Vagina (tissue), 2 donors: Measurements from ENCODE around the gene SUN1. TPM values are rescaled to one million over a fixed set of nuclear protein-coding genes. Genes with fewer than 3 reads are reported as not detected.

Source experiments
- DNase-seq, 2 donors: peaks; one replicate each; pipeline ENCODE4 v3.0.0-alpha.2; 2017; ENCODE audit errors: extremely low spot score in 2 of 2
- H3K27ac ChIP-seq: fragments of 200-600 bp; sonication (generic); one replicate; pipeline ENCODE4 v1.5.1; 2019
- H3K27me3 ChIP-seq: fragments of 200-600 bp; sonication (generic); one replicate; pipeline ENCODE4 v1.5.1; 2019
- H3K36me3 ChIP-seq, 2 donors: fragments of 200-600 bp; sonication (generic); one replicate each; pipeline ENCODE4 v1.5.1; 2017 to 2019
- H3K4me1 ChIP-seq: fragments of 200-600 bp; sonication (generic); one replicate; pipeline ENCODE4 v1.5.1; 2019
- H3K4me3 ChIP-seq, 2 donors: fragments of 200-600 bp; sonication (generic); 1 replicate in 1 of 2; 2 replicates in 1 of 2; pipeline ENCODE4 v1.5.1; 2016 to 2019
- H3K9me3 ChIP-seq: fragments of 200-600 bp; sonication (generic); one replicate; pipeline ENCODE4 v1.5.1; 2019
- POLR2A ChIP-seq, 2 donors: fragments of 450-650 bp; IDR thresholded peaks; one replicate each; pipeline ENCODE4 v1.6.1; 2017; ENCODE audit warnings: antibody characterized with exemption in 2 of 2, mild to moderate bottlenecking in 2 of 2, moderate library complexity in 2 of 2
- POLR2AphosphoS5 ChIP-seq, 2 donors: sonication (generic); formaldehyde crosslinking; IDR thresholded peaks; one replicate each; pipeline ENCODE4 v1.9.0; 2017; ENCODE audit warnings: antibody characterized with exemption in 2 of 2, mild to moderate bottlenecking in 2 of 2, low read depth in 1 of 2; ENCODE audit not compliant: insufficient read depth in 1 of 2
- intact Hi-C: fragments of 100-400 bp; cut with DNase I; formaldehyde crosslinking; loops from one replicate; pipeline ENCODE4 v1.15.1; 2023
- total RNA-seq: library from RNA; depleted of rRNA; stranded (reverse); fragments of >200 nt; gene quantifications from one replicate; pipeline ENCODE4 v1.2.3, GENCODE V29; 2016
- TF ChIP-seq, protein P1 (sequence below), 3 experiments: fragments of 450-650 bp in 2 of 3; fragments of 200-600 bp in 1 of 3; sonication (generic) in 1 of 3; IDR thresholded peaks; one replicate each; pipeline ENCODE4 v1.5.1; 2017 to 2019; ENCODE audit warnings: antibody characterized with exemption in 3 of 3, mild to moderate bottlenecking in 2 of 3, moderate library complexity in 2 of 3

SUN1 gene
- total RNA-seq, 1 donor from 2014 or later, result 170 TPM

DNA sequence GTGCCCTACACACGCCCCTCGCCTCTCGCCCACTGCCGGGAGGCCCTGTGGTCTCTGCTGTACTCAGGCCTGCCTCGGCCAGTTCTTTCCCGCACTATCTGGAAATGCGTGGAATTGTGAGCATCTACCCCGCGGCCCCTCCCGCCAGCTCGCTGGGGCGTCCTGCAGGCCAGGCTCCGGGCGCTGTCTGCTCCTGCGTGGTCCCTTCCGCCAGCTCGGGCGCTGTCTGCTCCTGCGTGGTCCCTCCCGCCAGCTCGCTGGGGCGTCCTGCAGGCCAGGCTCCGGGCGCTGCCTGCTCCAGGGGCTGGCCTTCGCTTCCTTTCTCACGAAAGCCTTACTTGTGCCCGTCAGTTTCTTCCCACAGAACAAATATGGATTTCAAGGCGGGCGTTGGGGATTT lies 59.0 kb downstream of the SUN1 start:
- H3K36me3 ChIP-seq, result peaks cover 0 to 83% of the 10 kb centered on the region in 2 donors
- intact Hi-C loops, result no loop called here
- DNase-seq, result no peak
- no peak overlapping the region for H3K27ac ChIP-seq
- no peak overlapping the region for H3K4me3 ChIP-seq
- no peaks in the 10 kb centered on the region for H3K27me3 ChIP-seq
- H3K9me3 ChIP-seq, result no peaks in the 10 kb centered on the region
- no peaks in the 10 kb centered on the region for H3K4me1 ChIP-seq
- TF ChIP-seq POLR2A (IDR thresholded peaks at IDR 0.05), result no peak
- no peak for TF ChIP-seq POLR2AphosphoS5 (IDR thresholded peaks at IDR 0.05; ENCODE audit: insufficient read depth in 1 of 2, low read depth in 1 of 2)
- TF ChIP-seq, protein P1, sequence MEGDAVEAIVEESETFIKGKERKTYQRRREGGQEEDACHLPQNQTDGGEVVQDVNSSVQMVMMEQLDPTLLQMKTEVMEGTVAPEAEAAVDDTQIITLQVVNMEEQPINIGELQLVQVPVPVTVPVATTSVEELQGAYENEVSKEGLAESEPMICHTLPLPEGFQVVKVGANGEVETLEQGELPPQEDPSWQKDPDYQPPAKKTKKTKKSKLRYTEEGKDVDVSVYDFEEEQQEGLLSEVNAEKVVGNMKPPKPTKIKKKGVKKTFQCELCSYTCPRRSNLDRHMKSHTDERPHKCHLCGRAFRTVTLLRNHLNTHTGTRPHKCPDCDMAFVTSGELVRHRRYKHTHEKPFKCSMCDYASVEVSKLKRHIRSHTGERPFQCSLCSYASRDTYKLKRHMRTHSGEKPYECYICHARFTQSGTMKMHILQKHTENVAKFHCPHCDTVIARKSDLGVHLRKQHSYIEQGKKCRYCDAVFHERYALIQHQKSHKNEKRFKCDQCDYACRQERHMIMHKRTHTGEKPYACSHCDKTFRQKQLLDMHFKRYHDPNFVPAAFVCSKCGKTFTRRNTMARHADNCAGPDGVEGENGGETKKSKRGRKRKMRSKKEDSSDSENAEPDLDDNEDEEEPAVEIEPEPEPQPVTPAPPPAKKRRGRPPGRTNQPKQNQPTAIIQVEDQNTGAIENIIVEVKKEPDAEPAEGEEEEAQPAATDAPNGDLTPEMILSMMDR (IDR thresholded peaks at IDR 0.05), result no peak

GRCh38 chr7:891805-892204 lies 59.5 kb downstream of the SUN1 start:
- Histone ChIP-seq H3K9me3 (no peaks in the 10 kb centered on the region), H3K36me3 (peaks cover 0 to 84% of the 10 kb centered on the region in 2 donors), H3K27ac (no peak overlapping the region), H3K4me1 (no peaks in the 10 kb centered on the region), H3K27me3 (no peaks in the 10 kb centered on the region), H3K4me3 (no peak overlapping the region)
- intact Hi-C loops, result no loop called here
- TF ChIP-seq POLR2A (IDR thresholded peaks at IDR 0.05), result no peak
- TF ChIP-seq POLR2AphosphoS5 (IDR thresholded peaks at IDR 0.05; ENCODE audit: insufficient read depth in 1 of 2, low read depth in 1 of 2), result no peak
- TF ChIP-seq, protein P1 (IDR thresholded peaks at IDR 0.05), result no peak
- no peak for DNase-seq

DNA sequence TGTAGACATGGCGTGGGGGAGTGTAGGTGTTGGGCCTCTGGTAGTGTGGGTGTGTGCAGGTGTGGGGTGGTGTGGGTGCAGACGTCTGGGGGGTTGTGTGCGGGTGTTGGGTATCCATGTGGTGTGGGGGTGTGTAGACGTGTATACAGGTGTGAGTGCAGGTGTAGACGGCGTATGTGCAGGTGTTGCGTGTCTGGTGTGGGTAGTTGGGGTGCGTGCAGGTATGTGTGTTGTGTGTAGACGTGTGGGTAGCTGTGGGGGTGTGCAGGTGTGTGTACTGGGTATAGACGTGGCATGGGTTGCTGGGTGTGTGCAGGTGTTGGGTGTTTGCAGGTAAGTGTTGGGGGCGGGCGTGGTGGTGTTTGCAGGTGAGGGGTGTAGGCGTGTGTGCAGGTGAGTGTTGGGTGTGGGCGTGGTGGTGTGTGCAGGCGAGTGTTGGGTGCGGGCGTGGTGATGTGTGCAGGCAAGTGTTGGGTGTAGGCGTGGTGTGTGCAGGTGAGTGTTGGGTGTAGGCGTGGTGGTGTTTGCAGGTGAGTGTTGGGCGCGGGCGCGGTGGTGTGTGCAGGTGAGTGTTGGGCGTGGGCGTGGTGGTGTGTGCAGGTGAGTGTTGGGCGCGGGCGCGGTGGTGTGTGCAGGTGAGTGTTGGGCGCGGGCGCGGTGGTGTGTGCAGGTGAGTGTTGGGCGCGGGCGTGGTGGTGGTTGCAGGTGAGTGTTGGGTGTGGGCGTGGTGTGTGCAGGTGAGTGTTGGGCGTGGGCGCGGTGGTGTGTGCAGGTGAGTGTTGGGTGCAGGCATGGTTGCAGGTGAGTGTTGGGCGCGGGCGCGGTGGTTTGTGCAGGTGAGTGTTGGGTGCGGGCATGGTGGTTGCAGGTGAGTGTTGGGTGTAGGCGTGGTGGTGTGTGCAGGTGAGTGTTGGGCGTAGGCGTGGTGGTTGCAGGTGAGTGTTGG lies 60.6 kb downstream of the SUN1 start:
- no peaks in the 10 kb centered on the region for H3K9me3 ChIP-seq
- no peak for DNase-seq
- TF ChIP-seq POLR2AphosphoS5 (IDR thresholded peaks at IDR 0.05; ENCODE audit: insufficient read depth in 1 of 2, low read depth in 1 of 2), result no peak
- no peak for TF ChIP-seq POLR2A (IDR thresholded peaks at IDR 0.05)
- TF ChIP-seq, protein P1 (IDR thresholded peaks at IDR 0.05), result no peak
- intact Hi-C loops, result no loop called here
- H3K36me3 ChIP-seq, result peaks cover 0 to 77% of the 10 kb centered on the region in 2 donors
- no peaks in the 10 kb centered on the region for H3K27me3 ChIP-seq
- no peak overlapping the region for H3K4me3 ChIP-seq
- no peaks in the 10 kb centered on the region for H3K4me1 ChIP-seq
- no peak overlapping the region for H3K27ac ChIP-seq

DNA sequence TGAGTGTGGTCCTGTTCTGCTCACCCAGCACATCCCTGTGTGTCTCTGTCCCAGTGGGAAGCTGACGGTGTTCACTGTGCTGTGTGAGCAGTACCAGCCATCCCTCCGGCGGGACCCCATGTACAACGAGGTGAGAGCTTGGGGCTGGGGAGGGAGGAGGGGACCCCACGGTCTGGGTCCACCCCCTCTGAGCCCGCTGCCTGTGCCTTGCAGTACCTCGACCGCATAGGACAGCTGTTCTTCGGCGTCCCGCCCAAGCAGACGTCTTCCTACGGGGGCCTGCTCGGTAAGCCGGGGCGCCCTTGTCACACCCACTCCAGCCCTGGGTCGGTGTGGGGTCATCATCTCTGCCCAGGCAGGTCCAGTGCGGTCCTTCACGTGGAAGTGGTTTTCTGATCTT lies 61.4 kb downstream of the SUN1 start:
- Histone ChIP-seq H3K9me3 (no peaks in the 10 kb centered on the region), H3K36me3 (peaks cover 0 to 70% of the 10 kb centered on the region in 2 donors), H3K4me3 (no peak overlapping the region), H3K27ac (no peak overlapping the region), H3K4me1 (no peaks in the 10 kb centered on the region), H3K27me3 (no peaks in the 10 kb centered on the region)
- TF ChIP-seq, protein P1 (IDR thresholded peaks at IDR 0.05), result no peak
- TF ChIP-seq POLR2AphosphoS5 (IDR thresholded peaks at IDR 0.05; ENCODE audit: insufficient read depth in 1 of 2, low read depth in 1 of 2) (no peak), POLR2A (IDR thresholded peaks at IDR 0.05) (no peak)
- no peak for DNase-seq
- intact Hi-C loops, result loop anchor here (1.0 kb wide), 1 partner anchor 12 kb away; no protein-coding TSS in a partner anchor
